Measurements from ENCODE around the gene PLEKHM1.
A peak's percentile ranks its signal among the peaks of the same experiment; 100 is the strongest.
"Not testable (repeated sequence)": the region's sequence is repeated elsewhere in the genome, so short reads cannot be mapped to it uniquely, and the experiment has no call there.

Gene PLEKHM1

GRCh38 chr17:45490615-45491433 lies at the start of gene PLEKHM1:
Gene PLEKHM1, minus strand, starts transcription at chr17:45490721. Its CDS starts 8,237 bp downstream, at chr17:45482484.
- DNase-seq = peak; percentile 76

- DNase-seq = not testable (repeated sequence)
Measured at GRCh38 chr17:45538168-45538567, 47.6 kb upstream of the PLEKHM1 start.

GRCh38 chr17:45506072-45506471 lies 15.6 kb upstream of the PLEKHM1 start:
- not testable (repeated sequence) for DNase-seq

GRCh38 chr17:45505183-45505582 lies 14.7 kb upstream of the PLEKHM1 start:
- DNase-seq = not testable (repeated sequence)

GRCh38 chr17:45501092-45501707 lies 10.7 kb upstream of the PLEKHM1 start:
- DNase-seq = not testable (repeated sequence)

- peak; percentile 7 for DNase-seq
Measured at GRCh38 chr17:45500478-45500877, 10.0 kb upstream of the PLEKHM1 start.

- DNase-seq = not testable (repeated sequence)
Measured at GRCh38 chr17:45499208-45499607, 8.7 kb upstream of the PLEKHM1 start.

- not testable (repeated sequence) for DNase-seq
Measured at GRCh38 chr17:45498377-45498776, 7.9 kb upstream of the PLEKHM1 start.

- DNase-seq = not testable (repeated sequence)
Measured at GRCh38 chr17:45497449-45497848, 6.9 kb upstream of the PLEKHM1 start.

GRCh38 chr17:45496507-45496906 lies 6.0 kb upstream of the PLEKHM1 start:
- not testable (repeated sequence) for DNase-seq

GRCh38 chr17:45494556-45494955 lies 4.0 kb upstream of the PLEKHM1 start:
- peak; percentile 23 for DNase-seq

GRCh38 chr17:45492156-45492555 lies 1.6 kb upstream of the PLEKHM1 start:
- not testable (repeated sequence) for DNase-seq

GRCh38 chr17:45490198-45490597 lies 323 bp downstream of the PLEKHM1 start:
- not testable (repeated sequence) for DNase-seq

- DNase-seq = peak; percentile 87
Measured at GRCh38 chr17:45487704-45488103, 2.8 kb downstream of the PLEKHM1 start.

GRCh38 chr17:45483591-45484216 lies 6.8 kb downstream of the PLEKHM1 start:
- not testable (repeated sequence) for DNase-seq

GRCh38 chr17:45483177-45483576 lies 7.3 kb downstream of the PLEKHM1 start:
- DNase-seq = not testable (repeated sequence)

- not testable (repeated sequence) for DNase-seq
Measured at GRCh38 chr17:45482317-45482716, 8.2 kb downstream of the PLEKHM1 start.

- not testable (repeated sequence) for DNase-seq
Measured at GRCh38 chr17:45475436-45475835, 15.1 kb downstream of the PLEKHM1 start.

GRCh38 chr17:45472249-45472648 lies 18.3 kb downstream of the PLEKHM1 start:
- not testable (repeated sequence) for DNase-seq

- not testable (repeated sequence) for DNase-seq
Measured at GRCh38 chr17:45469204-45469563, 21.3 kb downstream of the PLEKHM1 start.

GRCh38 chr17:45468293-45469203 lies 22.0 kb downstream of the PLEKHM1 start:
- not testable (repeated sequence) for DNase-seq

GRCh38 chr17:45461524-45462327 lies 28.8 kb downstream of the PLEKHM1 start:
- peak; percentile 80 for DNase-seq
